Tibial artery (tissue), 4 donors: ENCODE data around the gene TPCN1.

Experiments used
- DNase-seq, 2 donors: peaks; one replicate each; pipeline ENCODE4 v3.0.0-alpha.2; 2019
- H3K27ac ChIP-seq, 2 donors: fragments of 200-600 bp; sonication (generic) in 1 of 2; 1 replicate in 1 of 2; 2 replicates in 1 of 2; pipeline ENCODE4 v1.5.1; 2018 to 2019; ENCODE audit warnings: mild to moderate bottlenecking in 1 of 2
- H3K27me3 ChIP-seq, 2 donors: fragments of 200-600 bp; sonication (generic) in 1 of 2; one replicate each; pipeline versions ENCODE4 v1.5.1 to v1.6.0; 2016 to 2019
- H3K36me3 ChIP-seq, 3 donors: fragments of 200-600 bp; sonication (generic) in 2 of 3; one replicate each; pipeline ENCODE4 v1.5.1; 2016 to 2019; ENCODE audit warnings: mild to moderate bottlenecking in 2 of 3
- H3K4me1 ChIP-seq, 4 donors: fragments of 200-600 bp; sonication (generic) in 2 of 4; 1 replicate in 3 of 4; 2 replicates in 1 of 4; pipeline ENCODE4 v1.5.1; 2016 to 2019
- H3K4me3 ChIP-seq, 2 donors: fragments of 200-600 bp; sonication (generic) in 1 of 2; 1 replicate in 1 of 2; 2 replicates in 1 of 2; pipeline ENCODE4 v1.5.1; 2018 to 2019; ENCODE audit warnings: mild to moderate bottlenecking in 2 of 2
- H3K9me3 ChIP-seq, 3 donors: fragments of 200-600 bp; sonication (generic) in 1 of 3; one replicate each; pipeline ENCODE4 v1.5.1; 2016 to 2019
- intact Hi-C: fragments of 100-400 bp; cut with DNase I; formaldehyde crosslinking; loops from one replicate; pipeline ENCODE4 v1.15.0; 2023; ENCODE audit warnings: low total_unique reads
- TF ChIP-seq, protein P1 (sequence below), 2 experiments: fragments of 200-600 bp in 1 of 2; fragments of 450-650 bp in 1 of 2; IDR thresholded peaks; one replicate each; pipeline ENCODE4 v1.5.1; 2017 to 2019; ENCODE audit warnings: antibody characterized with exemption in 2 of 2, mild to moderate bottlenecking in 1 of 2, moderate library complexity in 1 of 2

TPCN1 gene

GRCh38 chr12:113316155-113316554 lies 94.9 kb downstream of the TPCN1 start:
- Histone ChIP-seq H3K4me1 (no peaks in the 10 kb centered on the region), H3K36me3 (peaks cover 43 to 96% (median 68%) of the 10 kb centered on the region in 3 donors), H3K9me3 (no peaks in the 10 kb centered on the region), H3K27ac (no peak overlapping the region), H3K27me3 (no peaks in the 10 kb centered on the region), H3K4me3 (no peak overlapping the region)
- TF ChIP-seq, protein P1, sequence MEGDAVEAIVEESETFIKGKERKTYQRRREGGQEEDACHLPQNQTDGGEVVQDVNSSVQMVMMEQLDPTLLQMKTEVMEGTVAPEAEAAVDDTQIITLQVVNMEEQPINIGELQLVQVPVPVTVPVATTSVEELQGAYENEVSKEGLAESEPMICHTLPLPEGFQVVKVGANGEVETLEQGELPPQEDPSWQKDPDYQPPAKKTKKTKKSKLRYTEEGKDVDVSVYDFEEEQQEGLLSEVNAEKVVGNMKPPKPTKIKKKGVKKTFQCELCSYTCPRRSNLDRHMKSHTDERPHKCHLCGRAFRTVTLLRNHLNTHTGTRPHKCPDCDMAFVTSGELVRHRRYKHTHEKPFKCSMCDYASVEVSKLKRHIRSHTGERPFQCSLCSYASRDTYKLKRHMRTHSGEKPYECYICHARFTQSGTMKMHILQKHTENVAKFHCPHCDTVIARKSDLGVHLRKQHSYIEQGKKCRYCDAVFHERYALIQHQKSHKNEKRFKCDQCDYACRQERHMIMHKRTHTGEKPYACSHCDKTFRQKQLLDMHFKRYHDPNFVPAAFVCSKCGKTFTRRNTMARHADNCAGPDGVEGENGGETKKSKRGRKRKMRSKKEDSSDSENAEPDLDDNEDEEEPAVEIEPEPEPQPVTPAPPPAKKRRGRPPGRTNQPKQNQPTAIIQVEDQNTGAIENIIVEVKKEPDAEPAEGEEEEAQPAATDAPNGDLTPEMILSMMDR (IDR thresholded peaks at IDR 0.05): no peak
- DNase-seq: no peak
- intact Hi-C loops: no loop called here

- intact Hi-C loops: no loop called here
- TF ChIP-seq, protein P1 (IDR thresholded peaks at IDR 0.05): no peak
- Histone ChIP-seq H3K4me3 (no peak overlapping the region), H3K9me3 (no peaks in the 10 kb centered on the region), H3K27me3 (no peaks in the 10 kb centered on the region), H3K4me1 (no peaks in the 10 kb centered on the region), H3K36me3 (peaks cover 39 to 91% (median 62%) of the 10 kb centered on the region in 3 donors), H3K27ac (no peak overlapping the region)
- no peak for DNase-seq
These were observed 95.9 kb downstream of the TPCN1 start for GRCh38 chr12:113317122-113317521.

DNA sequence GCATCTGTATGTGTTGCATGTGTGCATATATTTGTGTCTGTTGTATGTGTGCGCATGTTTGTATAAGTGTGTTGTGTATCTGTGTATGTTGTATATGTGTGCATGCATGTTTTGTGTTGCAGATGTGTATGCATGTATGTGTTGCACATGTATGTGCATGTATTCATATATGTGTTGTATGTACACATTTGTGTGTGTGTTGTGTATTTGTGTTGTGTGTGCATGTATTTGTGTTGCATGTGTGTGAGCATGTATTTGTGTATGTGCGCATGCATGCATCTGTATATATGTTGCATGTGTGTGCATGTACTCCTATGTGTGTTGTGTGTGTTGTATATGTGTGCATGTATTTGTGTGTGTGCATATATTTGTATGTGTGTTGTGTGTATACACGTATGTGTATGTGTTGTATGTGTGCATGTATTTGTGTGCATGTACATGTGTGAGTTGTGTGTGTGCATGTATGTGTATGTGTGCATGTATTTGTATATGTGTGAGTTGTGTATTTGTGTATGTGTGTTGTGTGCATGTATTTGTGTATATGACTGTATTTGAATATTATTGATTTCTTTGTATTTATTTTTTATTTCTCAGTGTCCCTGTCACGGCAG lies 96.9 kb downstream of the TPCN1 start:
- H3K9me3 ChIP-seq: no peaks in the 10 kb centered on the region
- H3K27me3 ChIP-seq: no peaks in the 10 kb centered on the region
- peaks cover 38 to 95% (median 59%) of the 10 kb centered on the region in 3 donors for H3K36me3 ChIP-seq
- no peaks in the 10 kb centered on the region for H3K4me1 ChIP-seq
- H3K27ac ChIP-seq: no peak overlapping the region
- no peak overlapping the region for H3K4me3 ChIP-seq
- TF ChIP-seq, protein P1 (IDR thresholded peaks at IDR 0.05): no peak
- no peak for DNase-seq
- intact Hi-C loops: no loop called here

DNA sequence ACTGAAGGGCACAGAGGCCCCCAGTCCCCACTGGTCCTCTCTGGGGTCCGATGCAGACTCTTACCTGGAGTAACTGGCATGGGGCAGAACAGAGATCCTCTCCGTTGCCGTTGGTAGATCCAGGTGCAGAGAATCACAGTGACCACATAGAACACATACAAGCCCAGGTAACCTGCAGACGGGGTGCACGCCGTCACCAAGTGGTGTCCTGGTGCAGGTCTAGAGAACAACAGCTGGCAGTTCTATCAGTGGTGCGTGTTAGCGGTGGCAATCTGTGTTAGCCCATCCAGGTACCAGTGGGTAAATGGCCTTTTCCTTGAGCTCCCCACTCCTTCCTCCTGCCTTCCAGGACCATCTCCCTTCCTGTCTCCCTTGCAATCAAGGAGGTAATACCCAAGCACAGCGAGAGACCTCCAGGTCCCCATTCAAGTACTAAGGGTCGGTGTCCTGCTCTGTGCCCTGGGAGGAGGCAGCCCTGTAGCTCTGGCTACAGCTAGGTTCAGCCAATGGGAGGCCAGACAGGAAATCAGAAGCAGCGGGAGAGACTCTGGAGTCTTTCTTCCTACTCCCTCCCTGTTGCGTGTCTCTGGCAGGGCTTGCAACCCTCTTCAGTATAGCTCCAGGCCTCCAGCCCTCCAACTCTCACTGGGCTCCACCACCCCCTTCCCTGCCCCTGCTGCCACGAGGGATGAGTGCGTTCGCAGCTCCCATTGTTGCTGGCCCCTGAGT lies 97.8 kb downstream of the TPCN1 start:
- TF ChIP-seq, protein P1 (IDR thresholded peaks at IDR 0.05): no peak
- no peak overlapping the region for H3K27ac ChIP-seq
- no peak for DNase-seq
- H3K36me3 ChIP-seq: peaks cover 37 to 89% (median 53%) of the 10 kb centered on the region in 3 donors
- H3K27me3 ChIP-seq: no peaks in the 10 kb centered on the region
- H3K9me3 ChIP-seq: no peaks in the 10 kb centered on the region
- intact Hi-C loops: no loop called here
- no peak overlapping the region for H3K4me3 ChIP-seq
- H3K4me1 ChIP-seq: no peaks in the 10 kb centered on the region

DNA sequence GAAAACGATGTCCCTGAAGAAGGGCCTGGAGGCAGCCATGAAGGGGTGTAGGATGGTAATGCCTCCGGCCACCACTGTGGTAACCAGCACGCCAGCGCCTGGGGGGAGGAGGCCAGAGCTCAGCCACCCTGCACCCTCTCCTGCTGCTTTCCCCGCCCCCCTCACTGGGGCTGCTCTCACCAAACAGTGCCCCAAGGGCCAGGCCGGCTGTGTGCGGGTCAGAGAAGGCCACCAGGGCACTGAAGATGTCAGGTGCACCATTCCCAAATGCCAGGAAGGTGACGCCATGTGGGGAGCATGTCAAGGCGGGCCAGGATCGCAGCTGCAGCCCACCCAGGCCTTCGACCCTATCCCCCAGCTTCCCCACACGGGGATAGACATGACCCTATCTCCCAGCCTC lies 99.1 kb downstream of the TPCN1 start:
- intact Hi-C loops: no loop called here

More for the DNA sequence above, 99.1 kb downstream of the TPCN1 start:
- H3K4me3 ChIP-seq: no peak overlapping the region
- peaks cover 25 to 76% (median 53%) of the 10 kb centered on the region in 3 donors for H3K36me3 ChIP-seq
- DNase-seq: no peak
- no peaks in the 10 kb centered on the region for H3K27me3 ChIP-seq
- TF ChIP-seq, protein P1 (IDR thresholded peaks at IDR 0.05): no peak
- no peak overlapping the region for H3K27ac ChIP-seq
- H3K4me1 ChIP-seq: no peaks in the 10 kb centered on the region
- no peaks in the 10 kb centered on the region for H3K9me3 ChIP-seq
